GM19023 (cell line): ENCODE data around the gene PDE5A.
"Not testable (repeated sequence)": the region's sequence is repeated elsewhere in the genome, so short reads cannot be mapped to it uniquely, and the experiment has no call there.

Experiments
- ATAC-seq: cut with Tn5 transposase; IDR thresholded peaks from one replicate; pipeline ENCODE4 v1.9.1; 2021; ENCODE audit warnings: mild to moderate bottlenecking, moderate library complexity; ENCODE audit not compliant: unreplicated experiment

The PDE5A gene

GRCh38 chr4:119478446-119479179 is 150.0 kb downstream of the PDE5A start:
- no peak for ATAC-seq

- ATAC-seq = no peak
These were observed 151.1 kb downstream of the PDE5A start for GRCh38 chr4:119477412-119478053.

GRCh38 chr4:119471259-119471658 is 157.3 kb downstream of the PDE5A start:
- ATAC-seq = peak; percentile 46

- peak; percentile 39 for ATAC-seq
These were observed 157.9 kb downstream of the PDE5A start for GRCh38 chr4:119470737-119471063.

GRCh38 chr4:119470021-119470736 is 158.4 kb downstream of the PDE5A start:
- ATAC-seq = peak; percentile 65

- not testable (repeated sequence) for ATAC-seq
These were observed 159.6 kb downstream of the PDE5A start for GRCh38 chr4:119469039-119469438.

GRCh38 chr4:119462733-119463132 is 165.9 kb downstream of the PDE5A start:
- not testable (repeated sequence) for ATAC-seq

GRCh38 chr4:119455734-119456133 is 172.9 kb downstream of the PDE5A start:
- ATAC-seq = not testable (repeated sequence)

GRCh38 chr4:119454491-119455270 is 173.9 kb downstream of the PDE5A start:
- peak; percentile 100 for ATAC-seq

- ATAC-seq = peak; percentile 16
These were observed 174.5 kb downstream of the PDE5A start for GRCh38 chr4:119454151-119454490.

- ATAC-seq = not testable (repeated sequence)
These were observed 175.3 kb downstream of the PDE5A start for GRCh38 chr4:119453286-119453685.

GRCh38 chr4:119449851-119450250 is 178.8 kb downstream of the PDE5A start:
- ATAC-seq = not testable (repeated sequence)
